Measurements from ENCODE around the gene APOD.

GRCh38 chr3:195539479-195539878 lies 44.3 kb downstream of the APOD start:
- TF ChIP-seq EZH2 (IDR thresholded peaks at IDR 0.05; ENCODE audit: borderline replicate concordance) (no peak), CTCF (IDR thresholded peaks at IDR 0.05; ENCODE audit: poor library complexity) (no peak)

Data from hepatocyte (in vitro differentiated cells).